Neural cell (in vitro differentiated cells): ENCODE results near the gene NTN3.
"Not testable (repeated sequence)": the region's sequence is repeated elsewhere in the genome, so short reads cannot be mapped to it uniquely, and the experiment has no call there.

ENCODE experiments used
- CTCF ChIP-seq: fragments of 450-650 bp; IDR thresholded peaks from 2 replicates; pipeline ENCODE4 v1.5.1; 2014; ENCODE audit warnings: antibody characterized with exemption, mild to moderate bottlenecking, moderate library complexity; ENCODE audit not compliant: poor library complexity, severe bottlenecking
- EP300 ChIP-seq: fragments of 450-650 bp; conservative IDR thresholded peaks from 2 replicates; pipeline ENCODE4 v1.6.1; 2014; ENCODE audit warnings: antibody characterized with exemption, mild to moderate bottlenecking, moderate library complexity; ENCODE audit not compliant: poor library complexity, severe bottlenecking
- EZH2 ChIP-seq: fragments of 200-600, 300-800 bp; shearing (Covaris generic), sonication (generic); IDR thresholded peaks from 2 replicates; pipeline ENCODE4 v1.6.1; 2014; ENCODE audit warnings: antibody characterized with exemption, low read length, borderline replicate concordance, mild to moderate bottlenecking; ENCODE audit not compliant: insufficient read depth, poor library complexity, severe bottlenecking
- POLR2AphosphoS5 ChIP-seq: IDR thresholded peaks from 2 replicates; pipeline ENCODE4 v1.6.1; 2012
- RAD21 ChIP-seq: fragments of 450-650 bp; conservative IDR thresholded peaks from 2 replicates; pipeline ENCODE4 v1.6.1; 2014; ENCODE audit warnings: antibody characterized with exemption, mild to moderate bottlenecking, moderate library complexity
- REST ChIP-seq: IDR thresholded peaks from 2 replicates; pipeline ENCODE4 v1.6.1; 2012; ENCODE audit warnings: borderline replicate concordance
- SMC3 ChIP-seq: fragments of 450-650 bp; conservative IDR thresholded peaks from 2 replicates; pipeline ENCODE4 v1.6.1; 2014; ENCODE audit warnings: antibody characterized with exemption, mild to moderate bottlenecking, moderate library complexity; ENCODE audit not compliant: poor library complexity
- TAF1 ChIP-seq: IDR thresholded peaks from 2 replicates; pipeline ENCODE4 v1.6.1; 2012; ENCODE audit warnings: low read depth

GRCh38 chr16:2479996-2480395 lies 8.9 kb downstream of the NTN3 start:
- not testable (repeated sequence) for TF ChIP-seq CTCF, EP300, EZH2, RAD21, POLR2AphosphoS5, REST, SMC3, TAF1
